ENCODE data around the gene NEURL1B.
"Not testable (repeated sequence)": the region's sequence is repeated elsewhere in the genome, so short reads cannot be mapped to it uniquely, and the experiment has no call there.

NEURL1B gene

DNA sequence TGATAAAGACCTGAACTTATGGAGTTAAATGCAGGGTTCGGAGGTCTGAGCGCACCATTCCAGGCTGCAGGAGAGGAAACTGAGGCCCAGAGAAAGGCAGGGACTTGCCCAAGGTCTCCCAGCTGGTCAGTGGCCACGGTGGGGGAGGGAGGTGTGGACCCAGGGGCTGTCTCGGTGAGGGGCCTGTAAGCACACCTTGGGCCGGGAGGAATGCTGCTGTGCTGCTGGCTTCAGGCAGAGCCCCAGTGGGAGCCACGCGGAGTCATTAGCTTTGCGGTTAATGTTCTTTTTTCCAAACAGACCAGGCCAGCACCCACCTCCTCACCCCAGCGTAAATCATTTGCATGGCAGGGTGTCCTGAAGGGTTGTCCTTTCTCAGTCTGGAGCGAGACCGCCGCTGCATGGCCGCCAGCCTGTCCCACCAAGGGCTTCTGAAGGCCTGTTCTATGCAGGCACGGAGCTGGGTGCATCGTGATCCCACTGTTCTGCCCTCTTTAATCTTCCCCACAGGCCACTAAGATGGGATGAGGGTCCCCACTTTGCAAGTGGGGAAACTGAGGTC is 35.9 kb downstream of the NEURL1B start:
- no peak overlapping the region for H3K4me3 ChIP-seq (ENCODE audit: low read length)
- no peak for DNase-seq (ENCODE audit: low read depth)
- TF ChIP-seq, protein P1, sequence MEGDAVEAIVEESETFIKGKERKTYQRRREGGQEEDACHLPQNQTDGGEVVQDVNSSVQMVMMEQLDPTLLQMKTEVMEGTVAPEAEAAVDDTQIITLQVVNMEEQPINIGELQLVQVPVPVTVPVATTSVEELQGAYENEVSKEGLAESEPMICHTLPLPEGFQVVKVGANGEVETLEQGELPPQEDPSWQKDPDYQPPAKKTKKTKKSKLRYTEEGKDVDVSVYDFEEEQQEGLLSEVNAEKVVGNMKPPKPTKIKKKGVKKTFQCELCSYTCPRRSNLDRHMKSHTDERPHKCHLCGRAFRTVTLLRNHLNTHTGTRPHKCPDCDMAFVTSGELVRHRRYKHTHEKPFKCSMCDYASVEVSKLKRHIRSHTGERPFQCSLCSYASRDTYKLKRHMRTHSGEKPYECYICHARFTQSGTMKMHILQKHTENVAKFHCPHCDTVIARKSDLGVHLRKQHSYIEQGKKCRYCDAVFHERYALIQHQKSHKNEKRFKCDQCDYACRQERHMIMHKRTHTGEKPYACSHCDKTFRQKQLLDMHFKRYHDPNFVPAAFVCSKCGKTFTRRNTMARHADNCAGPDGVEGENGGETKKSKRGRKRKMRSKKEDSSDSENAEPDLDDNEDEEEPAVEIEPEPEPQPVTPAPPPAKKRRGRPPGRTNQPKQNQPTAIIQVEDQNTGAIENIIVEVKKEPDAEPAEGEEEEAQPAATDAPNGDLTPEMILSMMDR (conservative IDR thresholded peaks at IDR 0.05; ENCODE audit: low read depth, low read length): no peak

DNA sequence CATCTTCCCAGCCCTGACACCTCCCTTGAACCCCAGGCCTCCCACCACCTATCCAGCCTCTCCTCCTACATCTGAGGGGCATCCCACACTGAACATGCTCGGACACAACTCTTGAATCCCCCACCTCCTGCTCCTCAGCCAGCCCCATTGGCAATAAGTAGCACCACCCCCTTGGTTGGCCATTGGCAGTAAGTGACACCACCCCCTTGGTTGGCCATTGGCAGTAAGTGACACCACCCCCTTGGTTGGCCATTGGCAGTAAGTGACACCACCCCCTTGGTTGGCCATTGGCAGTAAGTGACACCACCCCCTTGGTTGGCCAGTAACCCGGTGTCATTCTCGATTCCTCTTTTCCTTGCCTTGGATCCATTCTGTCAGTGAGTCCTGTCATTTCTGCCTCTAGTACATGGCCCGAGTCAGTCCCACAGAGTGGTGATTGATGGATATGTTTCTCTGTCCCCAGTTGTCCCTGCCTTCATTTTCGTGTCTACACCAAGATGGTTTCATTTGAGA is 37.4 kb downstream of the NEURL1B start:
- DNase-seq (ENCODE audit: low read depth); H3K4me3 ChIP-seq (ENCODE audit: low read length): not testable (repeated sequence)

DNA sequence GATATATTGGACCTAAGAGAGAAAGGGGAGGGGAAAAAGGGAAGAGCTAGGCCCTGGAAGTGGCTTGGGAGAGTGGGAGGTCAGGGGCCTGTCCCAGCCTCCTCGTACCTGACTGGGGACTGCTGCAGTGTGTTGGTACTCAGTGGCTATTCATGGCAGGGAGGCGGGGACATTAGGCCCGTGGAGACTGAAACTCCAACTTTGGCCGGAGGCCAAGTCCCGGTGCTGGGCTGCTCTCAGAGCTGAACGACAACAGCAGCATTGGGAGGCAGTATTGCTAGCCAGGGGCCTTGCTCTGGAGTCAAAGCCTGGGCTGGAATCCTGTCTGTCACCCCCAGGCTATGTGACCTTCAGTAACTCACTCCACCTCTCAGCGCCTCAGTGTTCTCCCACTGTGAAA is 37.8 kb downstream of the NEURL1B start:
- no peak for DNase-seq (ENCODE audit: low read depth)
- TF ChIP-seq, protein P1 (conservative IDR thresholded peaks at IDR 0.05; ENCODE audit: low read depth, low read length): no peak
- no peak overlapping the region for H3K4me3 ChIP-seq (ENCODE audit: low read length)

DNA sequence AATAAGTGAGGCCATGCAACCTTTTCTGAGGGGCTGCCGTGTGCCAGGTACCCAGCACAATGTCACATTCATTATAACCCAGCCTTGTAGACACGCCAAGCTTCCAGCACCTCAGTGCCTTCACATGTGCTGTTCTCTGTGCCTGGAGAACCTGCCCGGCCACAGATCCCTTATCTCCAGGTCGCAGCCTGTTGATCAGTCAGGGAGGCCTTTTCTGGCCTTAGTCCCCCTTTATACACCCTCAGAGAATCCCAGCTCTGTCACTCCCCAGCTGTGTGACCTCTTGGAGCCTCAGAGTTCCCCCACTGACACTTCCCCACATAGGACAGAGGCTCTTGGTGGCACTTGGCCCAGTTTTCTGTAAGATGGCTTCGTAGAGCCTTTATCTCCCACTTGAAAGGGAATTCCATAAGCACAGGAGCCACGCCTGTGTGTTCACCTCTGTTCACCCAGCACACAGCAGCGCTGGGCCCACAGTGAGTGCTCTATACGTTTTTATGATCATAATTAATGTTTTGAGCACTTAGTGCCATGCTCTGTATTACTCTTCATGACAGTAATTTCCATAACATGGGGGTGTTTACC is 38.7 kb downstream of the NEURL1B start:
- DNase-seq (ENCODE audit: low read depth): no peak
- TF ChIP-seq, protein P1 (conservative IDR thresholded peaks at IDR 0.05; ENCODE audit: low read depth, low read length): no peak
- no peak overlapping the region for H3K4me3 ChIP-seq (ENCODE audit: low read length)

DNA sequence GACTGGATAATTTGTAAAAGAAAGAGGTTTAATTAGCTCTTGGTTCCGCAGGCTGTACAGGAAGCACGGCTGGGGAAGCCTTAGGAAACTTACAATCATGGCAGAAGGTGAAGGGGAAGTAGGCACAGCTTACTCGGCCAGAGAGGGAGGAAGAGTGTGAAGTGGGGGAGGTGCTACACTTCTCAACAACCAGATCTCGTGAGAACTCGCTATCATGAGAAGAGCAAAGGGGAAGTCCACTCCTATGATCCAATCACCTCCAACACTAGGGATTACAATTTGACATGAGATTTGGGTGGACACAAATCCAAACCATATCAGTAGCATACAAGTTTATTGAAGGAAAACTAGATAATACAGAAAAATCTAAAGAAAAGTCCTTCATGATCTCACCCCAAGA is 39.9 kb downstream of the NEURL1B start:
- no peak overlapping the region for H3K4me3 ChIP-seq (ENCODE audit: low read length)
- TF ChIP-seq, protein P1 (conservative IDR thresholded peaks at IDR 0.05; ENCODE audit: low read depth, low read length): no peak
- DNase-seq (ENCODE audit: low read depth): no peak

DNA sequence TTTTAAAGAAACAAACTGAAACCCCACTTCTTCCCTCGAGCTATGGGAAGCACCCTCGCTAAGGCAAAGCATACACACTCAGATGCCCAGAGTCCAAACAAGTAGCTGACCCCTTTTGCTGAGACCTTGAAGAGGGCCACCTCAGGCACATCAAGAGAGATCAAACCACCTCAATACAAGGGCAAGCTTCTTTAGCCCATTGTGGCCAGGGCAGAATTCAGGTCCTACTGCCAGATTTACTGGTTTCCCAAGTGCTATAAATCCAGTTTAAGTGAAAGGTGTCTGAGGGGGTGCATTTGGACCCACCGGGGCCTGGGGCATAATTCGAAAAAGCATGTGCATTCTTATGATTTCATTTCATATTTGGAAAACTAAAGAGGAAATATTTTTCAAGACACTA is 40.4 kb downstream of the NEURL1B start:
- TF ChIP-seq, protein P1 (conservative IDR thresholded peaks at IDR 0.05; ENCODE audit: low read depth, low read length): no peak
- DNase-seq (ENCODE audit: low read depth): no peak

DNA sequence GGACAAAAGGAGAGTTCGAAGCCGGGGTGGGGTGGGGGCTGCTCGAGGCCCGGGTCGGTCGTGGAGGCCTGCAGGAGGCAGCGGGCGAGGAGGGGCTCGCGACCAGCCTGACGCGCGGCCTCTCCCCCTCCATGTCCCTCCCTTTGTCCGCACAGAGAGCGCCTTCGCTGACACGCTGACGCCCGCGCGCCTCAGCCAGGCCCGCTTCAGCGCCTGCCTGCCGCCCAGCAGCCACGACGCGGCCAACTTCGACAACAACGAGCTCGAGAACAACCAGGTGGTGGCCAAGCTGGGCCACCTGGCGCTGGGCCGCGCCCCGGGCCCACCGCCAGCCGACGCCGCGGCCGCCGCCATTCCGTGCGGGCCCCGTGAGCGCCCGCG is 42.2 kb downstream of the NEURL1B start:
- TF ChIP-seq, protein P1 (conservative IDR thresholded peaks at IDR 0.05; ENCODE audit: low read depth, low read length): no peak
- no peak for DNase-seq (ENCODE audit: low read depth)
- H3K4me3 ChIP-seq (ENCODE audit: low read length): no peak overlapping the region

More for the DNA sequence above, 40.4 kb downstream of the NEURL1B start:
- no peak overlapping the region for H3K4me3 ChIP-seq (ENCODE audit: low read length)
